ENCODE measurements around the gene NOTCH3.

Gene NOTCH3

DNA sequence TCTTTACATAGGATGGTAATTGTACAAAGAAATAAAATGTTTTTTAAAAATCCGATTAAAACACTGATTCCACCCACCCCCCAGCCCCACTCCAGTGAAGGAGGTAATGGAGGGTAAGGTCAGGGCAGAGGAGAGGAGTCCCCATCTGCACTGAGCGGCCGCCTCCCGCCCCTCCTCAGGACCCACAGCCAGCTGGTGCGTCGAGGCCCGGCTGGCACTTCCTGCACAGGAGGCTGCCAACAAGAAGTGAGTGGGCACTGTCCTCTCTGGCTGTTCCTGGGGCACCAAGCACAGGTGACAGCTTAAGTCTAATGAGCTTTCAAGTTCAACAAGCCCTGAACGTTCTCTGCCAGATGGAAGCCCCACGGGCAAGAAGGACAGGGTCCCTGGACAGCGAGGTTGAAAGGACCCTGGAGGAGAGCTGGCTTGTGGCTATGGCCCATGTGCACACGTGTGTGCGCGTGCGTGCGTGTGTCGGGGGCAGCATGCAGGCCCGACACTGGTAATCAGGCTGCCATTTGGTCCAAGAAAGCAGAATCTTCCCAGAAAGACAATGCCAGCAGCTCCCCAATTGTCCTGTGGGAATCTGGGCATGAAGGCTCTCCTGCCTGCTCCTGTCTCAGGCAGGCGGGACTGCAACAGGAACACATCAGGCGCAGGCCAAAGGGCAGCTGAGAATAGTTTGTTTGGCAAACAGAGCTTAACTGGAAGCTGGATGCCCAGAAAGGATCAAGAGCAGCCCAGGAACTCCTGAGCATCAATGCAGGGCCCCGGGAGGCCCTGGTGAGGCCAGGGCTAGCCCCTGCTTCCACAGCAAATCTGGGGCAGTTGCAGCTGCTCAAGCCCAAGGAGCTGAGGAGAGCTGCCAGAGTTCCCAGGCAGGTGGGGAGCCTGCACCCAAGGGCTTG lies 46.6 kb upstream of the NOTCH3 start:
- Histone ChIP-seq H2AFZ (ENCODE audit: low read depth, low read length) (no peak overlapping the region), H3K9me3 (ENCODE audit: insufficient read depth, low read length, severe bottlenecking) (no peaks in the 10 kb centered on the region), H3K27me3 (ENCODE audit: insufficient read depth, low read length, poor library complexity) (no peaks in the 10 kb centered on the region), H4K20me1 (ENCODE audit: insufficient read depth, low read length) (peaks cover 90% of the 10 kb centered on the region), H3K79me2 (ENCODE audit: insufficient read depth, low read length) (peaks cover 56% of the 10 kb centered on the region), H3K9ac (ENCODE audit: low read depth, low read length) (no peak overlapping the region), H3K27ac (ENCODE audit: low read length) (no peak overlapping the region), H3K4me1 (ENCODE audit: insufficient read depth, low read length) (no peaks in the 10 kb centered on the region), H3K4me3 (ENCODE audit: low read depth in 1 of 2, low read length in 2 of 2) (no peak overlapping the region), H3K4me2 (ENCODE audit: insufficient read depth, low read length) (no peak overlapping the region), H3K36me3 (ENCODE audit: insufficient read depth, low read length) (peaks cover 95% of the 10 kb centered on the region)
- TF ChIP-seq, protein P1, sequence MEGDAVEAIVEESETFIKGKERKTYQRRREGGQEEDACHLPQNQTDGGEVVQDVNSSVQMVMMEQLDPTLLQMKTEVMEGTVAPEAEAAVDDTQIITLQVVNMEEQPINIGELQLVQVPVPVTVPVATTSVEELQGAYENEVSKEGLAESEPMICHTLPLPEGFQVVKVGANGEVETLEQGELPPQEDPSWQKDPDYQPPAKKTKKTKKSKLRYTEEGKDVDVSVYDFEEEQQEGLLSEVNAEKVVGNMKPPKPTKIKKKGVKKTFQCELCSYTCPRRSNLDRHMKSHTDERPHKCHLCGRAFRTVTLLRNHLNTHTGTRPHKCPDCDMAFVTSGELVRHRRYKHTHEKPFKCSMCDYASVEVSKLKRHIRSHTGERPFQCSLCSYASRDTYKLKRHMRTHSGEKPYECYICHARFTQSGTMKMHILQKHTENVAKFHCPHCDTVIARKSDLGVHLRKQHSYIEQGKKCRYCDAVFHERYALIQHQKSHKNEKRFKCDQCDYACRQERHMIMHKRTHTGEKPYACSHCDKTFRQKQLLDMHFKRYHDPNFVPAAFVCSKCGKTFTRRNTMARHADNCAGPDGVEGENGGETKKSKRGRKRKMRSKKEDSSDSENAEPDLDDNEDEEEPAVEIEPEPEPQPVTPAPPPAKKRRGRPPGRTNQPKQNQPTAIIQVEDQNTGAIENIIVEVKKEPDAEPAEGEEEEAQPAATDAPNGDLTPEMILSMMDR (IDR thresholded peaks at IDR 0.05; ENCODE audit: borderline replicate concordance, extremely low read depth, low read length, poor library complexity, severe bottlenecking): no peak
- no peak for TF ChIP-seq EZH2 (IDR thresholded peaks at IDR 0.05; ENCODE audit: borderline replicate concordance, low read depth, low read length, severe bottlenecking)
- DNase-seq: no peak
- ATAC-seq (ENCODE audit: insufficient read depth, low read depth): no peak

DNA sequence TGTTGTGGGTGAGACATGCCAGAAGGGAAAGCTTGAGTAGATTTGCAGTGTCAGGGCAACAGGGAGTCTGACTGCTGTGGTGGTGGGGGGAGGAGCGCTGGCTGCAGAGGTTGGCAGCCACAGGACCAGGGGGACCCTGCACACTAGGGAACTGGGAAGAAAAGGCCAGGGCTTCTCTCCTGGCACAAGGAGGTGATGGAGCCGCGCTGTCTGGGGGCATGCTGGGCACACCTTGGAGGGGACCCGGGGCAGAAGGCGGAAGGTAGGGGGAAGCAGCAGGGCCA lies 45.3 kb upstream of the NOTCH3 start:
- Histone ChIP-seq H4K20me1 (ENCODE audit: insufficient read depth, low read length) (peaks cover 89% of the 10 kb centered on the region), H3K4me1 (ENCODE audit: insufficient read depth, low read length) (no peaks in the 10 kb centered on the region), H2AFZ (ENCODE audit: low read depth, low read length) (no peak overlapping the region), H3K9ac (ENCODE audit: low read depth, low read length) (no peak overlapping the region), H3K9me3 (ENCODE audit: insufficient read depth, low read length, severe bottlenecking) (no peaks in the 10 kb centered on the region), H3K27me3 (ENCODE audit: insufficient read depth, low read length, poor library complexity) (no peaks in the 10 kb centered on the region), H3K79me2 (ENCODE audit: insufficient read depth, low read length) (peaks cover 44% of the 10 kb centered on the region), H3K4me2 (ENCODE audit: insufficient read depth, low read length) (no peak overlapping the region), H3K4me3 (ENCODE audit: low read depth in 1 of 2, low read length in 2 of 2) (no peak overlapping the region), H3K36me3 (ENCODE audit: insufficient read depth, low read length) (peaks cover 95% of the 10 kb centered on the region), H3K27ac (ENCODE audit: low read length) (no peak overlapping the region)
- DNase-seq (no peak), ATAC-seq (ENCODE audit: insufficient read depth, low read depth) (no peak)
- TF ChIP-seq, protein P1 (IDR thresholded peaks at IDR 0.05; ENCODE audit: borderline replicate concordance, extremely low read depth, low read length, poor library complexity, severe bottlenecking): no peak
- no peak for TF ChIP-seq EZH2 (IDR thresholded peaks at IDR 0.05; ENCODE audit: borderline replicate concordance, low read depth, low read length, severe bottlenecking)

DNA sequence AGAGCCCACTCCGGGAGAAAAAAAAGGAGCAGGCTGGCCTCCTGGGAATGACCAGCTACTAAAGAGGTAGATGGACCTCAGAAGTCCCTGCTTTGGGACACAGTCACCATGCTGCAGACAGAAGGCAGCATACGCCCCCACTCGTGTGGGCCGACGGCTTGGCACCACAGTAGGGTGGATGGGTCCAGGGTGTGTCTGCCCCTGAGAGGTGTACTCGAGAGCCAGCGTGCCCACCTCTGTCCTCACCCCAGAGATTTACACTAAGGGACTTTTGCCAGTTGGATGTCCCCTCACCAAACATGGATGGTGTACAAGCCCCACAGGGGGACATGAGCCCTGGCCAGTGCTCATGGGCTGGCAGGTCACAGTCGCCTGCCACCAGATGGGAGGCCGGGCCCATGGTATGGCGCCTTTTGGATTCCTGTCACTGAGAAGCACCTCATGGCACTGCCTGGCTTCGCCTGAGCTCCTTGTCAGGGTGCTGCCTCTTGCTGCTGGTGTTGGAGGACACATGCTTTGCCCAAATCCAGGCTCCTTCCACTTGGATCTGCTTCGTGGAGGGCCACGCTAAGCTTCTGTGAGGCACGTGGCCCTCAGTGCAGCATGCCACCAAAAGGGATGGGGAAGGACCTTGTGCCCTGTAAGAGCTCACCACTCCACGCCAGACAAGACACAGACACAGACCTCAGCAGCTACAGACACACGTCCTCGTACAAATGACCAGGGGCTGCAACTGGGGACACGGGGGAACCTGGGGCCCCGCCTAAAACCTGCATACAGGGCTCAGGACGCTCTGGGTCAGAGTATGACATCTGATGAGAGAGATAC lies 44.8 kb upstream of the NOTCH3 start:
- H3K9ac ChIP-seq (ENCODE audit: low read depth, low read length): no peak overlapping the region
- no peak overlapping the region for H2AFZ ChIP-seq (ENCODE audit: low read depth, low read length)
- no peak overlapping the region for H3K27ac ChIP-seq (ENCODE audit: low read length)
- TF ChIP-seq EZH2 (IDR thresholded peaks at IDR 0.05; ENCODE audit: borderline replicate concordance, low read depth, low read length, severe bottlenecking): no peak
- TF ChIP-seq, protein P1 (IDR thresholded peaks at IDR 0.05; ENCODE audit: borderline replicate concordance, extremely low read depth, low read length, poor library complexity, severe bottlenecking): no peak
- no peak overlapping the region for H3K4me2 ChIP-seq (ENCODE audit: insufficient read depth, low read length)
- H3K36me3 ChIP-seq (ENCODE audit: insufficient read depth, low read length): peaks cover 95% of the 10 kb centered on the region
- no peak overlapping the region for H3K4me3 ChIP-seq (ENCODE audit: low read depth in 1 of 2, low read length in 2 of 2)
- H3K4me1 ChIP-seq (ENCODE audit: insufficient read depth, low read length): no peaks in the 10 kb centered on the region
- H3K27me3 ChIP-seq (ENCODE audit: insufficient read depth, low read length, poor library complexity): no peaks in the 10 kb centered on the region
- no peak for DNase-seq
- ATAC-seq (ENCODE audit: insufficient read depth, low read depth): no peak
- H3K9me3 ChIP-seq (ENCODE audit: insufficient read depth, low read length, severe bottlenecking): no peaks in the 10 kb centered on the region
- H3K79me2 ChIP-seq (ENCODE audit: insufficient read depth, low read length): peaks cover 39% of the 10 kb centered on the region
- H4K20me1 ChIP-seq (ENCODE audit: insufficient read depth, low read length): peaks cover 87% of the 10 kb centered on the region
